ENCODE data around the gene KIF2A. TPM values are rescaled to one million over a fixed set of nuclear protein-coding genes. Genes with fewer than 3 reads are reported as not detected.

Gene KIF2A
- total and polyA plus RNA-seq, 2 of the 4 experiments (the other 2 are of a cell fraction), result 23.6 to 37.3 TPM

DNA sequence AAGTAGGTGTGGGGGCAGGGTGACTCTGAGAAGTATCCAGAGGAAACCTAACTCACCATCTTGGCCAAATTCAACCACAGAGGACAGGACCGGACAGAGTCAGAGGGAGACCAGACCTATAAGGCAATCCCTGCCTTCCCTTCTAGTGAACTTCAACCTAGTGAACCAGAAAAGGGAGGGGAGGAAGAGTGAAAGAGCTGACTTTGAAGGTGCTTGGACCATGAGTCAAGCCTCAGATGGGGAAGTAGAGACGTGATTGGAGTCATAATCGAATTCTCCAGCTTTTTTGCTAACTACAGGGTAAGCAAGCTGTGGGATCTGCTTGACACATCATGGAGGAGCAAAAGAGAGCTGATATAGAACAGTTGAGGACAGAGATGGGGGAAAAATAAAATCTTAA is 18.8 kb upstream of the KIF2A start:
- Histone ChIP-seq H3K4me1 (ENCODE audit: control insufficient read depth, insufficient read depth, low read length) (no peaks in the 10 kb centered on the region), H3K4me2 (ENCODE audit: low read depth, low read length) (no peak overlapping the region), H3K27me3 (ENCODE audit: control insufficient read depth, insufficient read depth, low read length) (no peaks in the 10 kb centered on the region), H2BK15ac (ENCODE audit: low read depth, low read length) (no peak overlapping the region), H4K5ac (ENCODE audit: low read depth, low read length) (no peak overlapping the region), H3K36me3 (ENCODE audit: control insufficient read depth, insufficient read depth, low read length) (no peaks in the 10 kb centered on the region), H3K79me1 (ENCODE audit: low read depth in 1 of 2, low read length in 2 of 2) (no peaks in the 10 kb centered on the region), H4K20me1 (ENCODE audit: insufficient read depth, low read length) (no peaks in the 10 kb centered on the region), H2BK5ac (ENCODE audit: low read depth, low read length, poor library complexity, severe bottlenecking) (no peak overlapping the region), H3K23ac (ENCODE audit: low read depth, low read length) (no peak overlapping the region), H4K8ac (ENCODE audit: low read depth in 2 of 2, low read length in 2 of 2) (no peak overlapping the region), H3K4me3 (ENCODE audit: insufficient read depth, low read depth, low read length) (no peak overlapping the region), H4K91ac (ENCODE audit: insufficient read depth, low read depth, low read length) (no peak overlapping the region), H3K14ac (replicated peaks; ENCODE audit: low read depth, low read length) (no peak overlapping the region), H3K4ac (ENCODE audit: low read depth, low read length) (no peak overlapping the region), H3K18ac (ENCODE audit: low read depth, low read length) (no peak overlapping the region), H2AK9ac (replicated peaks; ENCODE audit: low read depth, low read length, poor library complexity) (no peak overlapping the region), H3K9me1 (ENCODE audit: insufficient read depth, low read length) (no peaks in the 10 kb centered on the region), H2BK120ac (ENCODE audit: low read depth, low read length) (no peak overlapping the region), H3K9ac (ENCODE audit: low read depth, low read length) (no peak overlapping the region), H3K27ac (ENCODE audit: insufficient read depth, low read length) (no peak overlapping the region), H2BK20ac (ENCODE audit: low read depth, low read length) (no peak overlapping the region), H3K56ac (ENCODE audit: extremely low read depth, insufficient read depth, low read length) (no peak overlapping the region), H2AK5ac (ENCODE audit: low read depth, low read length) (no peak overlapping the region), H3K9me3 (ENCODE audit: control insufficient read depth, insufficient read depth, low read length) (no peaks in the 10 kb centered on the region), H2AFZ (replicated peaks; ENCODE audit: low read length, poor library complexity) (peak overlapping the region; percentile 32)
- intact Hi-C loops (cut with micrococcal nuclease), result no loop called here
- no peak for ATAC-seq (ENCODE audit: low read depth)
- ChIA-PET POLR2A (ENCODE audit: unreplicated experiment) (no interaction called here), CTCF (interaction anchor here (0.6 kb wide), 1 partner anchor 10 kb away, joined by 5 read pairs; no protein-coding TSS in a partner anchor)
- WGBS, 2 experiments (ENCODE audit: extremely low coverage in 2 of 2, insufficient read length in 1 of 2), result no CpG with 5 or more reads among the region's 3 CpGs
- BruUV-seq (replicated peaks), result no TSS peak
- dilution Hi-C loops (cut with HindIII; ENCODE audit: low sequenced_read_pairs, unreplicated experiment), result no loop called here
- TF ChIP-seq SMC3 (IDR thresholded peaks at IDR 0.05; ENCODE audit: low read depth, low read length) (no peak), MXI1 (IDR thresholded peaks at IDR 0.05; ENCODE audit: borderline replicate concordance, low read depth, low read length) (no peak), POLR2A (IDR thresholded peaks at IDR 0.05; ENCODE audit: low read depth, low read length) (no peak), RFX5 (IDR thresholded peaks at IDR 0.05; ENCODE audit: low read depth, low read length) (no peak)
- DNase-seq, result no peak
- in situ Hi-C loops (cut with MboI; ENCODE audit: low sequenced_read_pairs), result no loop called here

Data from IMR-90 (cell line).